LNCAP (cell line): ENCODE data around the gene FKBP2.

Experiments used
- TF ChIP-seq, protein P1 (sequence below): fragments of 450-650 bp; IDR thresholded peaks from 2 replicates; pipeline ENCODE4 v1.5.1; 2017; ENCODE audit warnings: mild to moderate bottlenecking

The FKBP2 gene

DNA sequence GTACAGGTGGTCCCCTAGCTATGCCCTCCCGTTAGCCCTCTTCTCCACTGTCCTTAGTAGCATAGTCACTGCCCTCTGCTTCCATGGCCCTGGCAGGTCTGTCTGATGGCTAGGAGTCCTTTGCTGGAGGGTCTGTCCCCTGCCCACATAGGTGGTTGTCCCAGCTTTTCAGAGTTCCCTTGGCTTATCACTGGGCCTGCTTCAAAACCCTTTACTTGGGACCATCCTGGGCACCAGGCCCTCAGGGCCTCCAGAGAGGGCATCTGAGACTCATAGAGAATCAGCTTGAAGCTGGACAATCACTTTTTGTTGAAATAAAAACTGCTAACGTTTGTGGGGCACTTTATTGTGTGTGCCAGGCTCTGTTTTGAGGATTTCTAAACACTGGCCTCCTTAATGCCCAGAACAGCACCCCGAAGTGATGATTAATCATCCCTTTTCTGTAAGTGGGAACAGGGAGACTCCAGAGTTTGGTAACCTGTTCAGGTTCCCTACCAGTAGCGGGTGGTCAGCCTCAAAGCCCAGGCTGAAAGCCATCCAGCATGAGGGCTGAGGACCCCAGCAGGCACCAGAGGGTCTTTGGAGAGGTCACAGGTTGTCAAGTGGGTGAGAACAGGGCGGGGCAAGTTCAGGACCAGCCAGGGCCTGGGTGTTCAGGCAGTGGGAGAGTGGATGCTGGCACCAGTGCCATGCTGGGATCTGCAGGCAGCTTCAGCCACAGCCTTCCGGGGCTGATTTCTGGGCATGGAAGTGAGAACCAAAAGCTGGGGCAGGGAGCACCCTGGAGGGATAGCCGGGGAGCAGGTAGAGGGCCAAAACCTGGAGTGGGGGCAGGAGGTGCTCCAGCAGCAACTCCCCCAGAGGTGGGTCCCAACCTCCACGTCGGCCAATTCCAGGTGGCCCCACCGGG, 49.7 kb downstream of the FKBP2 start:
- TF ChIP-seq, protein P1, sequence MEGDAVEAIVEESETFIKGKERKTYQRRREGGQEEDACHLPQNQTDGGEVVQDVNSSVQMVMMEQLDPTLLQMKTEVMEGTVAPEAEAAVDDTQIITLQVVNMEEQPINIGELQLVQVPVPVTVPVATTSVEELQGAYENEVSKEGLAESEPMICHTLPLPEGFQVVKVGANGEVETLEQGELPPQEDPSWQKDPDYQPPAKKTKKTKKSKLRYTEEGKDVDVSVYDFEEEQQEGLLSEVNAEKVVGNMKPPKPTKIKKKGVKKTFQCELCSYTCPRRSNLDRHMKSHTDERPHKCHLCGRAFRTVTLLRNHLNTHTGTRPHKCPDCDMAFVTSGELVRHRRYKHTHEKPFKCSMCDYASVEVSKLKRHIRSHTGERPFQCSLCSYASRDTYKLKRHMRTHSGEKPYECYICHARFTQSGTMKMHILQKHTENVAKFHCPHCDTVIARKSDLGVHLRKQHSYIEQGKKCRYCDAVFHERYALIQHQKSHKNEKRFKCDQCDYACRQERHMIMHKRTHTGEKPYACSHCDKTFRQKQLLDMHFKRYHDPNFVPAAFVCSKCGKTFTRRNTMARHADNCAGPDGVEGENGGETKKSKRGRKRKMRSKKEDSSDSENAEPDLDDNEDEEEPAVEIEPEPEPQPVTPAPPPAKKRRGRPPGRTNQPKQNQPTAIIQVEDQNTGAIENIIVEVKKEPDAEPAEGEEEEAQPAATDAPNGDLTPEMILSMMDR: no peak

- TF ChIP-seq, protein P1: no peak
These were observed 50.4 kb downstream of the FKBP2 start, which contains the start of gene KCNK4 for GRCh38 chr11:64291262-64291751. Gene KCNK4 (plus strand): TSS chr11:64291302. CDS start chr11:64293019, 1,717 bp downstream.

DNA sequence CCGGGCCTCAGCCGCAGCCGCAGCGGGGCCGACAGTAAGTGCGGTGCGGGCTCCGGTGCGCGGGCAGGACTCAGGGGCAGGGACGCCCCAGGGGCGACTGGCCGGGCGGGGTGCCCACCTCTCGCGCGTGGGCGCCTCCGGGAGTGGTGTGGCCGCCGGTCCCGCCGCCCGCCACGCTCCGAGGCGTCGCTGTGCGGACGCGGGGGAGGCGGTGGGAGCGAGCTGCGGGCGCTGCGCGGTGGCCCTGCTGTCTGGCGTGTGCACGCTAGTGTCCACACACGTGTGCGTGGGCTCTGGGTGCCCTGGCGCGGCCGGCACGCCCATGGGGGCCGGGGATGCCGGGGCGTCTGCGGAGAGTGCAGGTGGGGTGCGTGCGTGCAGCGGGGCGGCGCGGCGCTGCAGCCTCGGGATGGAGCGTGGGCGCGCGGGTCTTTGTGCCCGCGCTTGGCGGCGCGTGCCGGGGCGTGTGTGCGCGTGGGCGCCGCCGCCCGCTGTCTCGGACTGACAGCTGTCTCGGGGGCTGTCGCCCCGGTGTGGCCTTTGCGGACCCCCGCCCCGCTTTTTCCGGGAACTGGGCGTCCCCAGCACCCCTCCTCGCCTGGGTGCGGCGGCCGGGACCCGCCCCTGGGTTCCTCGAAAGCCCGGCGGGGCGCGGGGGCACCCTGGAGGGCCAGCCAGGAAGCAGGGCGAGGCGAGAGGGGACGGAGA, 51.0 kb downstream of the FKBP2 start:
- TF ChIP-seq, protein P1: no peak

GRCh38 chr11:64292460-64293254, 51.8 kb downstream of the FKBP2 start:
- TF ChIP-seq, protein P1: no peak
